Nucleus accumbens (tissue), 56 donors: ENCODE measurements around the gene SEC14L5.
"Not testable (repeated sequence)": the region's sequence is repeated elsewhere in the genome, so short reads cannot be mapped to it uniquely, and the experiment has no call there.

Source experiments
- DNase-seq, 56 donors: peaks; one replicate each; lab custom pipeline; 2025; lab: John Stamatoyannopoulos, UW

Gene SEC14L5

GRCh38 chr16:4928227-4928626 lies 29.9 kb upstream of the SEC14L5 start:
- DNase-seq: no peak

- not testable (repeated sequence) for DNase-seq
These were observed 28.5 kb upstream of the SEC14L5 start for GRCh38 chr16:4929619-4930018.

GRCh38 chr16:4931381-4931780 lies 26.7 kb upstream of the SEC14L5 start:
- no peak for DNase-seq

- no peak for DNase-seq
These were observed 24.7 kb upstream of the SEC14L5 start for GRCh38 chr16:4933433-4933832.

GRCh38 chr16:4933871-4934395 lies 24.2 kb upstream of the SEC14L5 start:
- DNase-seq: no peak

GRCh38 chr16:4934591-4934990 lies 23.5 kb upstream of the SEC14L5 start:
- no peak for DNase-seq

- DNase-seq: no peak
These were observed 22.8 kb upstream of the SEC14L5 start for GRCh38 chr16:4935241-4935855.

GRCh38 chr16:4936181-4936990 lies 21.7 kb upstream of the SEC14L5 start:
- DNase-seq: no peak

- DNase-seq: peak in 1 of 56 donors; percentile 32
These were observed 20.9 kb upstream of the SEC14L5 start, which contains the start of gene PPL for GRCh38 chr16:4936991-4937781. TSS of gene PPL (minus strand) at chr16:4937148. CDS start at chr16:4937045, 103 bp downstream.

- DNase-seq: no peak
These were observed 20.1 kb upstream of the SEC14L5 start for GRCh38 chr16:4937782-4938682.

GRCh38 chr16:4938683-4939030 lies 19.5 kb upstream of the SEC14L5 start:
- DNase-seq: no peak

GRCh38 chr16:4940719-4941118 lies 17.4 kb upstream of the SEC14L5 start:
- DNase-seq: no peak

GRCh38 chr16:4942481-4942880 lies 15.6 kb upstream of the SEC14L5 start:
- DNase-seq: no peak

GRCh38 chr16:4944333-4945281 lies 13.5 kb upstream of the SEC14L5 start:
- DNase-seq: peak in 6 of 56 donors; percentile 10 to 70 (median 19)

- no peak for DNase-seq
These were observed 12.3 kb upstream of the SEC14L5 start for GRCh38 chr16:4945560-4946502.

GRCh38 chr16:4946917-4947316 lies 11.2 kb upstream of the SEC14L5 start:
- DNase-seq: no peak

GRCh38 chr16:4947722-4948503 lies 10.2 kb upstream of the SEC14L5 start:
- DNase-seq: no peak
